GM21423 (cell line): Measurements from ENCODE around the gene RGS9.
"Not testable (repeated sequence)": the region's sequence is repeated elsewhere in the genome, so short reads cannot be mapped to it uniquely, and the experiment has no call there.

Source experiments
- ATAC-seq: cut with Tn5 transposase; IDR thresholded peaks from one replicate; pipeline ENCODE4 v1.9.1; 2021; ENCODE audit warnings: mild to moderate bottlenecking, moderate library complexity; ENCODE audit not compliant: unreplicated experiment

Gene RGS9

DNA sequence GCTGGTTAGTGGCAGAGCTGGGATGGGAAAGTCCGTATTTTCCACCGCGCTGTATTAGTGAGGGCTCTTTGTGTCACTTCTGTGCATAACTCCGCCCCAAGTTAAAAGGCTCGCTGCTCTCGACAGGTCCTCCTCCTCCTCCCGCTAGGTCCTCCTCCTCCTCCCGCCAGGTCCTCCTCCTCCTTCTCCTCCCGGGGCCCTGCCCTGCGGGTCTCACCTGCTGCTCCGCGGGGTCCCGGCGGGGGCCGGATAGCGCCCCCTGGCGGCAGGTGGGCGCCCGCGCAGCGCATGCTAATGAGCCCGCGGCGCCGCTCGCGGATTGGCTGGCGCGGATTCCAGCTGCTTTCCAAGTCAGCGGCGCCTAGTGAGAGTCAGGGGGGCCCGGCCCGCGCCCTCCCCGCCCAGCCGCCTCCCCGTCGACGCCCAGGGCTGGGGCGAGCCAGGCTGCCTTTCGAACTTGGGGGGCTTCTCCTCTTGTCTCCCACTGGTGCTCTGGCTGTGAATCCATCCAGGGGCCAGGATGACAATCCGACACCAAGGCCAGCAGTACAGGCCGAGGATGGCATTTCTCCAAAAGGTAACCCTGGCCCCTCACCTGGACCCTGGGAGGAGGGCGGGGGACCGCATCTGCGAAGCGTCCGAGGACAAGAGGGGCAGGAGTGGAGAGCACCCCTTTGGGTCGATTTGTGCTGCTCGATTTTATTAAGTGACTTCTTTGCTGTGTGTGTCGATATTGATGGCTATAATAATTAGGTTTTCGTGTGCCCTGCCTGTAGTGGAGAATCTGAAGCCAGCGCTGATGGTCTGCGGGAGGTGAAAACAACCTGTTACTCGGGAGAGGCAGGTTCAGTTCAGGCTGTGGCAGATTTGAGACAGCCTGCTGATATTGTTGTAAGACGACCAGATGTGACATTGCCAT is at the start of gene RGS9:
RGS9 (plus strand) TSS at position 350 of the 919 bp plus-strand sequence; CDS start at position 521, 171 bp downstream.
- ATAC-seq = peak; percentile 94

DNA sequence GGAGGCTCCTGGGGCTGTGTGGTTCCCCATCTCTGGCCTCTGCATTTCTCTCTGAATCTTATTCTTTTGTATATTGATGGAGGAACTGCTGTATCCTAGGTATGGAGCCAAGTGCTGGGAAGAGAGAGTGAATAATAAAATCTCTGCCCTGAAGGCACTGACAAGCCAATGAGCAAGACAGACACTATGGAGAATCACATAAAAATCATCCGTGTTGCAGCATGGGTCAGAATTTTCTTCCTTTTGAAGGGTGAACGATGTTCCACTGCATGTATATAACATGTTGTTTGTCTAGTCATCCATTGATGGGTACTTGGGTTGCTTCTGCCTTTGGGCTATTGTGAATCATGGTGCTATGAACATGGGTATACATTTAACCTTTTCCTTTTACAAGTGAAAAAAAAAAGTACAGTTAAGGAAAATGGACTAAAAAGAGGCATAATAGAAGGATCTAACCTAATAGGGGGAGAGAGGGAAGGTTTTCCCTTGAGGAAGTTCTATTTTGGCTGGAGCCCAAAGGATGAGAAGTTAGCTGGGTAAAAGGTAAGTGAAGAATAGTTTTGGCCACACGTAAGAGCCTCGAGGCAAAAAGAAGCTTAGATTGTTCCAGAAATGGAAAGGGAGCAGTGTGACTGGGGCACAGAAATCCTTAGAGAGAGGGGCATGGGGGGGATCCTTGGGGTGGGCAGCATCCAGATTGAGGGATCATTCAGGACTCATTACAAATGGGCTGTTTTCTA is 48.4 kb upstream of the RGS9 start:
- ATAC-seq = no peak

DNA sequence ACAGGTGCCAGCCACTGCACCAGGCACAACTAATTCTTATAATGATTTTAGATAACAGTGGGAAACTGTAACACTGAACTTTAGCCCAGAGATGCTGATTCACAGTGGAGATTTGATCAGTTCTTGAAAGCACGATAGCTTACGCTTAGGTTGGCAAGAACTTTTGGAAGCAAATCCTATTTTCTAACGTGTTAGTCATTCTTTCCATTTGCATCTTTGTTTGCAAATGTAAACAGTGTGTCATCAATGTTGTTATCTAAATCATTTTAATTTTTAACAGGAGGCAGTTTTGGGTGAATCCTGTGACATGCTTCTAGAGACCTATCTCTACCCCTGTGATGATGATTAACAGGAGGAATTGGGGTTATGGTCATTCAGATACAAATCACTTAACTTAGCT is 44.9 kb upstream of the RGS9 start:
- ATAC-seq = no peak

GRCh38 chr17:65092721-65093356 is 44.3 kb upstream of the RGS9 start:
- ATAC-seq = not testable (repeated sequence)

DNA sequence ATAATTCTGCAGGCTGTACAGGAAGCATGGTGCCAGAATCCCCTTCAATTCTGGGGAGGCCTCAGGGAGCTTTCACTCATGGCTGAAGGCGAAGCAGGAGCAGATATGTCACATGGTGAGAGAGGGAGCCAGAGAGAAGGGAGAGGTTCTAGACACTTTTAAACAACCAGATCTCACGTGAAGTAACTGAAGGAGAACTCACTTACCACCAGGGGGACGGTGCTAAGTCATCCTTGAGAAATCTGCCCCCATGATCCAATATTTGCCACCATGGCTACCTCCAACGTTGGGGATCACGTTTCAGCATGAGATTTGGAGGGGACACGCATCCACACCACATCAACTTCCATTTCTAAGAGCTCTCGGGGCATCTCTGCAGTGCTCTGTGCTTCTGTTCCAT is 43.2 kb upstream of the RGS9 start:
- ATAC-seq = no peak

GRCh38 chr17:65095465-65095864 is 41.7 kb upstream of the RGS9 start:
- ATAC-seq = no peak

- not testable (repeated sequence) for ATAC-seq
These were observed 40.8 kb upstream of the RGS9 start for GRCh38 chr17:65096382-65096781.

DNA sequence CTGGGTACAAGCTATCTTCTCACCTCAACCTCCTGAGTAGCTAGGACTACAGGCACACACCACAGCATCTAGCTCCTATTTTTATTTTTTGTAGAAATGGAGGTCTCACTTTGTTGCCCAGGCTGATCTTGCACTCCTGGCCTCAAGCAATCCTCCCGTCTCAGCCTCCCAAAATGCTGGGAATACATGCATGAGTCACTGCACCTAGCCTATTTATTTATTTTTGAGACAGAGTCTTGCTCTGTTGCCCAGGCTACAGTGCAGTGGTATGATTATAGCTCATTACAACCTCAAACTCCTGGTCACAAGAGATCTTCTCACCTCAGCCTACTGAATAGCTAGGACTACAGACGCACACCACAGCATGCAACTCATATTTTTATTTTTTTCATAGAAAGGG is 40.1 kb upstream of the RGS9 start:
- no peak for ATAC-seq

DNA sequence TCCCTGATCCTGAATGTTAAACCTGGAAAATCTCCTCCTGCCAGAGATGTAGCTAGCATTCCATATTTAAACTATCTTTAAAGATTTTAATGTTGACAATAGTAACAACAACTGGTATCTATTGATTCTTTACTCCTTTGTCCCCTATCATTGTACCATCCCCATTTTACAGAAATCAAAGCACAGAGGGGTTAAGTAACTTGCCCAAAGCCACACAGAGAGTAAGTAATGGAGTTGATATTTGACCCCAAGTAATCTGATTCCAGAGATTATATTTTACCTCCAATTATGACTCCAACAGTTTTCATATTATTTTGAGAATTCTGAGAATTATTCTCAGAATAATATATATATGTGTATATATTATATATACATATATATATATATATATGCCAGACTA is 37.7 kb upstream of the RGS9 start:
- ATAC-seq = no peak

- ATAC-seq = peak; percentile 63
These were observed 37.2 kb upstream of the RGS9 start for GRCh38 chr17:65099941-65100315.

GRCh38 chr17:65100316-65101140 is 36.6 kb upstream of the RGS9 start:
- peak; percentile 72 for ATAC-seq

DNA sequence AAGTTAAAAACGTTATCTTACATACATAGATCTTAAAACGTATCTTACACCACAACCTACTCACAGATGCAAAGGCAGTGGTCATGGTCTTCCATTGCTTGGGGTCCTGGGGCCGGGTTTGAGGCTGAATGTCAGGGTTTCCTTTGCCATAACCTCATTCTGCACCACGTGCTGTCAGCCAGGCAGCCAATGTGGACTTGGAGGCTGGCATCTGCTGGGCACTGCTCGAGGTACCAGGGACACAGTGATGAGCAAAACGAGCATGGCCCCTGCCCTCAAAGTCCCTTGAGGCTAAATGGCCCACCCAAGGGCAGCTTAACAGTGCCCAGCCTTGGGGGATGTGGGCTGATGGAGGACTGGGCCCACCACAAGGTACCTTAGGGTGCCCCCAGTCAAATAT is 35.8 kb upstream of the RGS9 start:
- no peak for ATAC-seq

- ATAC-seq = no peak
These were observed 34.9 kb upstream of the RGS9 start for GRCh38 chr17:65102235-65102634.

GRCh38 chr17:65102788-65103187 is 34.4 kb upstream of the RGS9 start:
- no peak for ATAC-seq

GRCh38 chr17:65103431-65103830 is 33.7 kb upstream of the RGS9 start:
- ATAC-seq = no peak

- no peak for ATAC-seq
These were observed 33.3 kb upstream of the RGS9 start for GRCh38 chr17:65103896-65104295.

DNA sequence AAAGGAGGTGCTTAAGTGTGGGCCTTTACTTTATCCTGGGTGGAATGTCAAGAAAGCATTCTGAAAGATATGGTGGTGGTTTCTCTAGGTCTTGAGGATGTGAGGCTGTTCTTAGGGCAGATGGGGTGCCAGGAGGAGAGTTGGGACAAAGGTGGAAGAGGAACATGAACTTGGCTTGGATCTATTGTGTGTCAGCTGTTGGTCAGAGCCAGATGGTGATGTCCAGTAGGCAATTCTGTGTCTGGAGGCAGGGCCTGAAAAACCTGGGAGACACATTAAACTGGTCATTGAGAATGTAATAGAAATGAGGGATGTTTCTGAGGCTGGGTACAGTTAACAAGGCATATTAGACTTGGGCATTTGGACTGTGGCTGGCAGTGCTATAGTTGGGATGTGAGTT is 32.6 kb upstream of the RGS9 start:
- no peak for ATAC-seq

DNA sequence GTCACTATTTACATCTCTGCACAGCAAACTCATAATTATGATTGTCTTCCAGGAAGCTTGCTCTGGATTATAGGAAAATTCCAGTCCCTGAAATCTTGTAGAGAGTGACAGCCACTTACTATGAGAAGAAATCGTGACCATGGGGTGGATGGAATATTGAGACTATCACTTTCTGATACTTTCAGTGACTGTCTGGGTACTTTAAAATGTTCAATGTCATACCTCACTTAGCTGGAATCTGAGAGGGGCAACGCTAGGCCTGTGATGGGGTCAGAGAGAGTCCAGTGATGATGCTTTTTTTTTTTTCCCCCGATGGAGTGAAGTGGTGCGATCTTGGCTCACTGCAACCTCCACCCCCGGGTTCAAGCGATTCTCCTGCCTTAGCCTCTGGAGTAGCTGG is 32.2 kb upstream of the RGS9 start:
- ATAC-seq = no peak

DNA sequence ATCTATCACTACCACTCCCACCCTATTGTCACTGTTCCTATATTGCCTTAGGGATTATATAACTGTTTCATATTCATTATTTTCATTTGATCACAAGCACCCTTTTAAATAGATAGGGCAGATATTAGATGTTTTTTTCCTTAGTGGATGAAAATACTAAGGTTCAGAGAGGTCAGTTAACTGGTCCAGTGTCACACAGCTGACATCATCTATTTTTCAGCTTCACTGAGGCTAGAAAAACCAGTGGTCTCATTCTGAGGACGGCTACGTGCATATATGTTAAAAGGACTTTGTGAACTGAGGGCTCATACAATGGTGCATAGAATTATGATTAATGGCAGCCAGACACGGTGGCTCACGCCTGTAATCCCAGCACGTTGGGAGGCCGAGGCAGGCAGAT is 29.0 kb upstream of the RGS9 start:
- no peak for ATAC-seq

DNA sequence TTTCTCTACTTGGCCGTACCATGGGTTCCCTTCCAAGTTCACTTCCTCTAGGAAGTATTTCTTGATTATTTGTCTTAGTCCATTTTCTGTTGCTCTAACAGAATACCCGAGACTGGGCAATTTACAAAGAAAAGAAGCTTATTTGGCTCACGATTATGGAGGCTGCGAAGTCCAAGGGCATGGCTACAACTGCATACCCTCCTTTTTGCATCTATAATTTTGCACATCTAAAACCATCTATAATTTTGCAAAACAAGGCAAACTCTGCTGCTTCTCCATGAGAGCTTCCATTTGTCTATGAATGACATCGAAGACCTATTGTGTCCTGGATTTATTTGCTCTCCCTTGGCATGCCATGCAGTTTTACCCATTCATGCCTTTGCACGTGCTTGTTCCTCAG is 27.6 kb upstream of the RGS9 start:
- ATAC-seq = no peak
